GM21360 (cell line): Measurements from ENCODE around the gene SASH3.
A peak's percentile ranks its signal among the peaks of the same experiment; 100 is the strongest.
"Not testable (repeated sequence)": the region's sequence is repeated elsewhere in the genome, so short reads cannot be mapped to it uniquely, and the experiment has no call there.

Experiments used
- ATAC-seq: cut with Tn5 transposase; IDR thresholded peaks from one replicate; pipeline ENCODE4 v1.9.1; 2021; ENCODE audit warnings: mild to moderate bottlenecking, moderate library complexity; ENCODE audit not compliant: unreplicated experiment

Gene SASH3

GRCh38 chrX:129779747-129780146 is at the start of gene SASH3:
TSS of gene SASH3 (plus strand) at chrX:129779949. CDS start at chrX:129780098, 149 bp downstream.
- ATAC-seq, result peak; percentile 35

- ATAC-seq, result no peak
Observed at GRCh38 chrX:129731228-129731627, 48.5 kb upstream of the SASH3 start.

GRCh38 chrX:129732857-129733256 is 46.9 kb upstream of the SASH3 start:
- ATAC-seq, result no peak

GRCh38 chrX:129733335-129733734 is 46.4 kb upstream of the SASH3 start:
- no peak for ATAC-seq

- no peak for ATAC-seq
Observed at GRCh38 chrX:129736491-129736890, 43.3 kb upstream of the SASH3 start.

- no peak for ATAC-seq
Observed at GRCh38 chrX:129737916-129738315, 41.8 kb upstream of the SASH3 start.

- no peak for ATAC-seq
Observed at GRCh38 chrX:129738466-129739308, 41.1 kb upstream of the SASH3 start, which contains the start of gene XPNPEP2. TSS of gene XPNPEP2 (plus strand) at chrX:129738979. CDS start at chrX:129739214, 235 bp downstream.

GRCh38 chrX:129739578-129739977 is 40.2 kb upstream of the SASH3 start:
- no peak for ATAC-seq

- no peak for ATAC-seq
Observed at GRCh38 chrX:129741880-129742758, 37.6 kb upstream of the SASH3 start.

GRCh38 chrX:129742759-129743152 is 37.0 kb upstream of the SASH3 start:
- ATAC-seq, result not testable (repeated sequence)

- ATAC-seq, result no peak
Observed at GRCh38 chrX:129743821-129744220, 35.9 kb upstream of the SASH3 start.

- ATAC-seq, result no peak
Observed at GRCh38 chrX:129744861-129745321, 34.9 kb upstream of the SASH3 start.

GRCh38 chrX:129746557-129747470 is 32.9 kb upstream of the SASH3 start:
- no peak for ATAC-seq

- ATAC-seq, result no peak
Observed at GRCh38 chrX:129747533-129747932, 32.2 kb upstream of the SASH3 start.

- ATAC-seq, result no peak
Observed at GRCh38 chrX:129748305-129748704, 31.4 kb upstream of the SASH3 start.

GRCh38 chrX:129749069-129749468 is 30.7 kb upstream of the SASH3 start:
- no peak for ATAC-seq

GRCh38 chrX:129750971-129751370 is 28.8 kb upstream of the SASH3 start:
- no peak for ATAC-seq

GRCh38 chrX:129754056-129755024 is 25.4 kb upstream of the SASH3 start:
- no peak for ATAC-seq
